Testis (tissue), 3 donors: ENCODE results near the gene PLEKHA8. TPM values are rescaled to one million over a fixed set of nuclear protein-coding genes. Genes with fewer than 3 reads are reported as not detected.

Source experiments
- DNase-seq: peaks from one replicate; pipeline ENCODE4 v3.0.0-alpha.2; 2019
- H3K27ac ChIP-seq, 2 donors: fragments of 200-600 bp; sonication (generic); one replicate each; pipeline ENCODE4 v1.5.1; 2019
- H3K27me3 ChIP-seq: fragments of 200-600 bp; sonication (generic); one replicate; pipeline ENCODE4 v1.5.1; 2019
- H3K36me3 ChIP-seq: fragments of 200-600 bp; sonication (generic); one replicate; pipeline ENCODE4 v1.5.1; 2017; ENCODE audit warnings: low read depth; ENCODE audit errors: missing control alignments
- H3K4me1 ChIP-seq: fragments of 200-600 bp; sonication (generic); one replicate; pipeline ENCODE4 v1.5.1; 2019
- H3K4me3 ChIP-seq, 2 donors: fragments of 200-600 bp; sonication (generic); one replicate each; pipeline ENCODE4 v1.5.1; 2017 to 2019
- H3K9me3 ChIP-seq: fragments of 200-600 bp; sonication (generic); one replicate; pipeline ENCODE4 v1.5.1; 2017
- CTCF ChIP-seq, 3 experiments: fragments of 450-650 bp in 2 of 3; fragments of 200-600 bp in 1 of 3; sonication (generic) in 1 of 3; IDR thresholded peaks; one replicate each; pipeline ENCODE4 v1.5.1; 2016 to 2019; ENCODE audit warnings: antibody characterized with exemption in 3 of 3, mild to moderate bottlenecking in 2 of 3, moderate library complexity in 1 of 3
- POLR2A ChIP-seq: fragments of 450-650 bp; IDR thresholded peaks from one replicate; pipeline ENCODE4 v1.6.1; 2017; ENCODE audit warnings: antibody characterized with exemption, mild to moderate bottlenecking, moderate library complexity
- WGBS, 2 donors: methylation state at CpG; one replicate each; pipeline ENCODE4 v1.1.5; 2018; 5-methylcytosine and 5-hydroxymethylcytosine counted together
- intact Hi-C: fragments of 100-400 bp; cut with DNase I; formaldehyde crosslinking; loops from one replicate; pipeline ENCODE4 v1.15.1; 2023; ENCODE audit warnings: low total_unique reads
- polyA plus RNA-seq: library from polyadenylated mRNA; stranded (reverse); fragments of 350-450 nt; fragmentation: Illumina TruSeq; extraction: RNeasy Lipid Tissue Mini Kit (QIAGEN cat#74804); gene quantifications from one replicate; pipeline ENCODE4 v1.2.3, GENCODE V29; 2014; ENCODE audit warnings: low read depth, low replicate concordance; ENCODE audit not compliant: insufficient read depth
- total RNA-seq, 2 donors: library from RNA; depleted of rRNA; stranded (reverse); fragments of >200 nt; gene quantifications; one replicate each; pipeline ENCODE4 v1.2.3, GENCODE V29; 2016

PLEKHA8 gene
- total and polyA plus RNA-seq, 3 donors from 2014 or later = 7.1 to 14.5 (median 11.0) TPM

- no peak overlapping the region for H3K27ac ChIP-seq
- no peak for DNase-seq
- H3K4me3 ChIP-seq = no peak overlapping the region
- H3K36me3 ChIP-seq = no peaks in the 10 kb centered on the region
- 66 to 75% methylated on average over 4 of the region's 4 CpGs for WGBS, 2 donors
- H3K4me1 ChIP-seq = peaks cover 3% of the 10 kb centered on the region
- H3K27me3 ChIP-seq = no peaks in the 10 kb centered on the region
- no peak for TF ChIP-seq POLR2A
- no peak for TF ChIP-seq CTCF (IDR thresholded peaks at IDR 0.05)
- intact Hi-C loops = no loop called here
- H3K9me3 ChIP-seq = no peaks in the 10 kb centered on the region
Observed at GRCh38 chr7:30139836-30140384, 111.7 kb downstream of the PLEKHA8 start.

GRCh38 chr7:30140456-30140855, 112.2 kb downstream of the PLEKHA8 start:
- Histone ChIP-seq H3K27ac (no peak overlapping the region), H3K27me3 (no peaks in the 10 kb centered on the region), H3K4me1 (peaks cover 3% of the 10 kb centered on the region), H3K36me3 (no peaks in the 10 kb centered on the region), H3K4me3 (no peak overlapping the region), H3K9me3 (no peaks in the 10 kb centered on the region)
- WGBS, 2 donors = 90 to 93% methylated on average over 3 of the region's 3 CpGs
- intact Hi-C loops = no loop called here
- no peak for TF ChIP-seq POLR2A
- no peak for DNase-seq

- Histone ChIP-seq H3K9me3 (no peaks in the 10 kb centered on the region), H3K4me1 (no peaks in the 10 kb centered on the region), H3K36me3 (no peaks in the 10 kb centered on the region), H3K4me3 (no peak overlapping the region), H3K27me3 (no peaks in the 10 kb centered on the region), H3K27ac (no peak overlapping the region)
- 74 to 83% methylated on average over 9 of the region's 9 CpGs for WGBS, 2 donors
- no peak for DNase-seq
- no peak for TF ChIP-seq POLR2A
- no peak for TF ChIP-seq CTCF (IDR thresholded peaks at IDR 0.05)
- intact Hi-C loops = no loop called here
Observed at GRCh38 chr7:30142710-30143109, 114.5 kb downstream of the PLEKHA8 start.

GRCh38 chr7:30143748-30144251, 115.6 kb downstream of the PLEKHA8 start:
- no peaks in the 10 kb centered on the region for H3K4me1 ChIP-seq
- TF ChIP-seq CTCF (IDR thresholded peaks at IDR 0.05) = no peak
- TF ChIP-seq POLR2A = no peak
- H3K27ac ChIP-seq = no peak overlapping the region
- no peak overlapping the region for H3K4me3 ChIP-seq
- DNase-seq = no peak
- H3K27me3 ChIP-seq = no peaks in the 10 kb centered on the region
- intact Hi-C loops = no loop called here
- no peaks in the 10 kb centered on the region for H3K36me3 ChIP-seq
- WGBS, 2 donors = 83 to 96% methylated on average over 1 of the region's 1 CpG
- H3K9me3 ChIP-seq = no peaks in the 10 kb centered on the region

GRCh38 chr7:30144657-30145306, 116.6 kb downstream of the PLEKHA8 start:
- TF ChIP-seq POLR2A (no peak), CTCF (IDR thresholded peaks at IDR 0.05) (no peak)
- H3K9me3 ChIP-seq = no peaks in the 10 kb centered on the region
- no peaks in the 10 kb centered on the region for H3K36me3 ChIP-seq
- 89 to 91% methylated on average over 5 of the region's 5 CpGs for WGBS, 2 donors
- H3K4me3 ChIP-seq = no peak overlapping the region
- DNase-seq = no peak
- H3K27me3 ChIP-seq = no peaks in the 10 kb centered on the region
- H3K27ac ChIP-seq = no peak overlapping the region
- H3K4me1 ChIP-seq = no peaks in the 10 kb centered on the region
- intact Hi-C loops = no loop called here
